Measurements from ENCODE around the gene CEP135.
"Not testable (repeated sequence)": the region's sequence is repeated elsewhere in the genome, so short reads cannot be mapped to it uniquely, and the experiment has no call there.

CEP135 gene

GRCh38 chr4:55955710-55956109 is 7.0 kb downstream of the CEP135 start:
- Histone ChIP-seq H3K36me3 (ENCODE audit: insufficient read depth, low read length) (no peaks in the 10 kb centered on the region; the same call in 1 of the 2 replicates), H3K4me1 (ENCODE audit: insufficient read depth, low read length) (no peaks in the 10 kb centered on the region), H3K9me3 (ENCODE audit: control insufficient read depth, insufficient read depth, low read length) (no peaks in the 10 kb centered on the region), H3K9ac (ENCODE audit: low read depth, low read length) (no peak overlapping the region)

- Histone ChIP-seq H3K4me1 (ENCODE audit: insufficient read depth, low read length) (no peaks in the 10 kb centered on the region), H3K9ac (ENCODE audit: low read depth, low read length) (no peak overlapping the region), H3K9me3 (ENCODE audit: control insufficient read depth, insufficient read depth, low read length) (no peaks in the 10 kb centered on the region), H3K36me3 (ENCODE audit: insufficient read depth, low read length) (no peaks in the 10 kb centered on the region; the same call in 1 of the 2 replicates)
Measured at GRCh38 chr4:55959655-55960054, 10.9 kb downstream of the CEP135 start.

- Histone ChIP-seq H3K9me3 (ENCODE audit: control insufficient read depth, insufficient read depth, low read length) (no peaks in the 10 kb centered on the region), H3K9ac (ENCODE audit: low read depth, low read length) (no peak overlapping the region), H3K4me1 (ENCODE audit: insufficient read depth, low read length) (no peaks in the 10 kb centered on the region), H3K36me3 (ENCODE audit: insufficient read depth, low read length) (0 out of 2 replicates have a peak, but pooled peaks cover 7% of the 10 kb centered on the region)
Measured at GRCh38 chr4:55964046-55964445, 15.3 kb downstream of the CEP135 start.

- Histone ChIP-seq H3K36me3 (ENCODE audit: insufficient read depth, low read length) (0 out of 2 replicates have a peak, but pooled peaks cover 7% of the 10 kb centered on the region), H3K9me3 (ENCODE audit: control insufficient read depth, insufficient read depth, low read length) (no peaks in the 10 kb centered on the region), H3K9ac (ENCODE audit: low read depth, low read length) (no peak overlapping the region), H3K4me1 (ENCODE audit: insufficient read depth, low read length) (no peaks in the 10 kb centered on the region)
Measured at GRCh38 chr4:55965585-55965984, 16.8 kb downstream of the CEP135 start.

- H3K9me3 ChIP-seq (ENCODE audit: control insufficient read depth, insufficient read depth, low read length); H3K9ac ChIP-seq (ENCODE audit: low read depth, low read length); H3K4me1 ChIP-seq (ENCODE audit: insufficient read depth, low read length); H3K36me3 ChIP-seq (ENCODE audit: insufficient read depth, low read length): not testable (repeated sequence)
Measured at GRCh38 chr4:55966324-55966723, 17.6 kb downstream of the CEP135 start.

GRCh38 chr4:55967376-55967775 is 18.6 kb downstream of the CEP135 start:
- H3K4me1 ChIP-seq (ENCODE audit: insufficient read depth, low read length) = no peaks in the 10 kb centered on the region
- no peaks in the 10 kb centered on the region for H3K9me3 ChIP-seq (ENCODE audit: control insufficient read depth, insufficient read depth, low read length)
- H3K9ac ChIP-seq (ENCODE audit: low read depth, low read length) = no peak overlapping the region
- peaks cover 7% of the 10 kb centered on the region; the same call in 1 of the 2 replicates for H3K36me3 ChIP-seq (ENCODE audit: insufficient read depth, low read length)

- Histone ChIP-seq H3K9me3 (ENCODE audit: control insufficient read depth, insufficient read depth, low read length) (no peaks in the 10 kb centered on the region), H3K9ac (ENCODE audit: low read depth, low read length) (no peak overlapping the region), H3K4me1 (ENCODE audit: insufficient read depth, low read length) (peaks cover 10% of the 10 kb centered on the region; the same call in 1 of the 2 replicates), H3K36me3 (ENCODE audit: insufficient read depth, low read length) (no peaks in the 10 kb centered on the region; the same call in 1 of the 2 replicates)
Measured at GRCh38 chr4:55973650-55974049, 24.9 kb downstream of the CEP135 start.

GRCh38 chr4:55977811-55978210 is 29.1 kb downstream of the CEP135 start:
- Histone ChIP-seq H3K4me1 (ENCODE audit: insufficient read depth, low read length) (peaks cover 13% of the 10 kb centered on the region), H3K36me3 (ENCODE audit: insufficient read depth, low read length) (no peaks in the 10 kb centered on the region), H3K9me3 (ENCODE audit: control insufficient read depth, insufficient read depth, low read length) (no peaks in the 10 kb centered on the region), H3K9ac (ENCODE audit: low read depth, low read length) (no peak overlapping the region)

GRCh38 chr4:55979562-55979961 is 30.8 kb downstream of the CEP135 start:
- no peaks in the 10 kb centered on the region for H3K36me3 ChIP-seq (ENCODE audit: insufficient read depth, low read length)
- H3K4me1 ChIP-seq (ENCODE audit: insufficient read depth, low read length) = peaks cover 6% of the 10 kb centered on the region
- H3K9ac ChIP-seq (ENCODE audit: low read depth, low read length) = no peak overlapping the region
- H3K9me3 ChIP-seq (ENCODE audit: control insufficient read depth, insufficient read depth, low read length) = no peaks in the 10 kb centered on the region

GRCh38 chr4:55980725-55981124 is 32.0 kb downstream of the CEP135 start:
- Histone ChIP-seq H3K4me1 (ENCODE audit: insufficient read depth, low read length) (peaks cover 6% of the 10 kb centered on the region; the same call in 1 of the 2 replicates), H3K36me3 (ENCODE audit: insufficient read depth, low read length) (no peaks in the 10 kb centered on the region; the same call in 1 of the 2 replicates), H3K9ac (ENCODE audit: low read depth, low read length) (no peak overlapping the region), H3K9me3 (ENCODE audit: control insufficient read depth, insufficient read depth, low read length) (no peaks in the 10 kb centered on the region)

GRCh38 chr4:55982976-55983375 is 34.2 kb downstream of the CEP135 start:
- Histone ChIP-seq H3K9ac (ENCODE audit: low read depth, low read length) (no peak overlapping the region), H3K36me3 (ENCODE audit: insufficient read depth, low read length) (no peaks in the 10 kb centered on the region; the same call in 1 of the 2 replicates)

GRCh38 chr4:55989766-55990165 is 41.0 kb downstream of the CEP135 start:
- peaks cover 5% of the 10 kb centered on the region; the same call in 1 of the 2 replicates for H3K36me3 ChIP-seq (ENCODE audit: insufficient read depth, low read length)
- H3K9ac ChIP-seq (ENCODE audit: low read depth, low read length) = no peak overlapping the region
- H3K9me3 ChIP-seq (ENCODE audit: control insufficient read depth, insufficient read depth, low read length) = no peaks in the 10 kb centered on the region
- peaks cover 11% of the 10 kb centered on the region; the same call in 1 of the 2 replicates for H3K4me1 ChIP-seq (ENCODE audit: insufficient read depth, low read length)

More at GRCh38 chr4:55982976-55983375, 34.2 kb downstream of the CEP135 start:
- Histone ChIP-seq H3K4me1 (ENCODE audit: insufficient read depth, low read length) (peaks cover 6% of the 10 kb centered on the region; the same call in 1 of the 2 replicates), H3K9me3 (ENCODE audit: control insufficient read depth, insufficient read depth, low read length) (no peaks in the 10 kb centered on the region)

- Histone ChIP-seq H3K9me3 (ENCODE audit: control insufficient read depth, insufficient read depth, low read length) (no peaks in the 10 kb centered on the region), H3K36me3 (ENCODE audit: insufficient read depth, low read length) (0 out of 2 replicates have a peak, but pooled peaks cover 5% of the 10 kb centered on the region), H3K9ac (ENCODE audit: low read depth, low read length) (no peak overlapping the region), H3K4me1 (ENCODE audit: insufficient read depth, low read length) (peaks cover 30% of the 10 kb centered on the region)
Measured at GRCh38 chr4:55993994-55994663, 45.4 kb downstream of the CEP135 start.

- H3K36me3 ChIP-seq (ENCODE audit: insufficient read depth, low read length) = peaks cover 7% of the 10 kb centered on the region; the same call in 1 of the 2 replicates
- H3K9ac ChIP-seq (ENCODE audit: low read depth, low read length) = no peak overlapping the region
- no peaks in the 10 kb centered on the region for H3K9me3 ChIP-seq (ENCODE audit: control insufficient read depth, insufficient read depth, low read length)
- H3K4me1 ChIP-seq (ENCODE audit: insufficient read depth, low read length) = peaks cover 19% of the 10 kb centered on the region
Measured at GRCh38 chr4:55996646-55997045, 47.9 kb downstream of the CEP135 start.

GRCh38 chr4:56003606-56004005 is 54.9 kb downstream of the CEP135 start:
- Histone ChIP-seq H3K9ac (ENCODE audit: low read depth, low read length) (no peak overlapping the region), H3K4me1 (ENCODE audit: insufficient read depth, low read length) (no peaks in the 10 kb centered on the region), H3K9me3 (ENCODE audit: control insufficient read depth, insufficient read depth, low read length) (no peaks in the 10 kb centered on the region), H3K36me3 (ENCODE audit: insufficient read depth, low read length) (peaks cover 2% of the 10 kb centered on the region)
